BLaER1 treated with 17β-estradiol and CSF1 and Interleukin-3, amounts not matched to agents 10 nM and 100 nM (cell line): ENCODE data around the gene SKAP2.
"Not testable (repeated sequence)": the region's sequence is repeated elsewhere in the genome, so short reads cannot be mapped to it uniquely, and the experiment has no call there.

ENCODE experiments used
- H3K27ac ChIP-seq, 11 experiments: shearing (Covaris generic); formaldehyde crosslinking; 2 replicates each; pipeline ENCODE4 v1.8.1; 2022
- H3K27me3 ChIP-seq, 11 experiments: shearing (Covaris generic); formaldehyde crosslinking; 2 replicates each; pipeline ENCODE4 v1.8.1; 2022
- H3K36me3 ChIP-seq, 11 experiments: shearing (Covaris generic); formaldehyde crosslinking; 2 replicates each; pipeline ENCODE4 v1.8.1; 2022
- H3K4me1 ChIP-seq, 10 experiments: shearing (Covaris generic); formaldehyde crosslinking; 2 replicates each; pipeline ENCODE4 v1.8.1; 2022
- H3K4me2 ChIP-seq, 11 experiments: shearing (Covaris generic); formaldehyde crosslinking; 2 replicates each; pipeline ENCODE4 v1.8.1; 2022
- H3K4me3 ChIP-seq, 10 experiments: shearing (Covaris generic); formaldehyde crosslinking; 2 replicates each; pipeline ENCODE4 v1.8.1; 2022
- H3K9ac ChIP-seq, 11 experiments: shearing (Covaris generic); formaldehyde crosslinking; 2 replicates each; pipeline ENCODE4 v1.8.1; 2022
- H3K9me3 ChIP-seq, 11 experiments: shearing (Covaris generic); formaldehyde crosslinking; replicated peaks in 1 of 11; 2 replicates each; pipeline ENCODE4 v1.8.1; 2022
- H4K20me1 ChIP-seq, 11 experiments: shearing (Covaris generic); formaldehyde crosslinking; 2 replicates each; pipeline ENCODE4 v1.8.1; 2022
- Cebpa-rat ChIP-seq, 11 experiments: shearing (Covaris generic); IDR thresholded peaks; 2 replicates each; pipeline ENCODE4 v1.8.1; 2022

The SKAP2 gene

DNA sequence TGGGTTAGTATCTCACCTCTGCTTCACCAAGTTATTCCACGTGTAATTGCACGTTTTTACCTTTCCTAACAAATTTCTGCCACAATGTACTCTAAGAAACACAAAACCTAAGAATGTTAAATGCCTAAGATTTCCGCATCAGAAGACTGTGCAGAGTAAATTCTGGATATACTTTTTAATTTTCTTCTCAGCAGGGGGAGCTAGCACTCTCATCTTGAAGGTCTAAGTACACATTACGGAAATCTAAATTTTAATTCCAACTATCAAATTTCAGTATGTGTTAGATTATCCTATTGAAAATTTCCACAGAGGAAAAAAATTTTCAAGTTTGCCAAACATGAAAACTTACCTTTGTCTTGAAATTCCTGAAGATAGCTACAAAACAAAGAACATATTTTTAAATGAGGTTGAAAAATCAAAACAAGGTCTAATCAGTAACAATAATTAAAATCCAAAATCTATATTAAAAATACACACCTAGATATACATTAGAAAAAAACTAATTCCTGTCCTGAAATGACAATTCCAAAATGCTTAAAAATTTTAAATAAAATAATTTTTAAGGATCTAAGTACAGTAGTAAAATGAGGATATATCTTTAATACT, 10.5 kb downstream of the SKAP2 start:
- Histone ChIP-seq H3K36me3 (no peaks in the 10 kb centered on the region), H3K27me3 (peaks cover 43 to 69% (median 50%) of the 10 kb centered on the region in 11 experiments), H3K4me2 (no peak overlapping the region), H3K27ac (no peak overlapping the region), H3K9ac (no peak overlapping the region), H3K4me1 (no peaks in the 10 kb centered on the region), H3K4me3 (no peak overlapping the region), H4K20me1 (no peaks in the 10 kb centered on the region), H3K9me3 (peaks cover 0 to 15% (median 9%) of the 10 kb centered on the region in 11 experiments; a peak in 16 of 22 replicates)
- no peak for TF ChIP-seq Cebpa-rat (IDR thresholded peaks at IDR 0.05)

DNA sequence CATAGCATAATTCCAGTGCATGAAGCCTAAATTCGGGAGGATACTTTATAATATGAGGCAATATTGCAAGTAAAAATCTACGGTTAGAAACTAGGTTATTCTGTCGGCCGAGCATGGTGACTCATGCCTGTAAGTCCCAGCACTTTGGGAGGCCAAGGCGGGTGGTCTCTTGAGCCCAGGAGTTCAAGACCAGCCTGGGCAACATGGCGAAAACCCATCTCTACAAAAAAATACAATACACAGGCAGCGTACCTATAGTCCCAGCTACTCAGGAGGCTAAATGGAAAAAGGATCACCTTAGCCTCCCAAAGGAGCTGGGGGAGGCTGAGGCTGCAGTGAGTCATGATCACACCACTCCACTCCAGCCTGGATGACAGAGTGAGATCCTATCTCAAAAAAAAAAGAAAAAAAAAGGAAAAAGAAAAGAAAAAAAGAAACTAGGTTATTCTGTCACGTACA, 14.2 kb downstream of the SKAP2 start:
- Histone ChIP-seq H3K27ac (no peak overlapping the region), H4K20me1 (no peaks in the 10 kb centered on the region), H3K4me3 (no peak overlapping the region)

DNA sequence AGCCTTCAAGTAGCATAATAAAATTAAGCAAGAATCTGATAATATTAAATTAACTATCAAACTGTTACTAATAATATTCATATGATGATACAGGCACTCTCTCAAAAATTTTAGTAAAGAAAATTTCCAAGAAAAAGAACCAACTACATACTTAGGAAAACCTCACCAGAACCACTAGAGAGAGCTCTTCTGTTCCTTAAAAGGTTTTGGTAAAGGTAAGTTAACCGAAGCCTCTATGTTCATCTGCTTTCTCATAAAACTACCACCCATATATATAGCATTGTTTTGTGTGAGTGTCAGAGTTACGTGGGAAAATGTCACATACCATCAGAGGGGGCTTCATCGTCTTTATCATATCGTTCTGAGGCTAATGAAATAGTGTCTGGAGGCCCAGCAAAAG, 20.7 kb downstream of the SKAP2 start:
- H3K4me2 ChIP-seq = no peak overlapping the region
- no peaks in the 10 kb centered on the region for H3K9me3 ChIP-seq
- H3K27ac ChIP-seq = no peak overlapping the region
- H3K27me3 ChIP-seq = no peaks in the 10 kb centered on the region
- no peaks in the 10 kb centered on the region for H4K20me1 ChIP-seq
- H3K4me3 ChIP-seq = no peak overlapping the region
- H3K36me3 ChIP-seq = no peaks in the 10 kb centered on the region
- TF ChIP-seq Cebpa-rat (IDR thresholded peaks at IDR 0.05) = no peak
- H3K9ac ChIP-seq = no peak overlapping the region
- H3K4me1 ChIP-seq = no peaks in the 10 kb centered on the region

More for the DNA sequence above, 14.2 kb downstream of the SKAP2 start:
- Histone ChIP-seq H3K36me3 (no peaks in the 10 kb centered on the region), H3K4me1 (no peaks in the 10 kb centered on the region), H3K9me3 (no peaks in the 10 kb centered on the region), H3K9ac (no peak overlapping the region), H3K27me3 (peaks cover 10 to 32% (median 16%) of the 10 kb centered on the region in 11 experiments), H3K4me2 (no peak overlapping the region)
- TF ChIP-seq Cebpa-rat (IDR thresholded peaks at IDR 0.05) = no peak

DNA sequence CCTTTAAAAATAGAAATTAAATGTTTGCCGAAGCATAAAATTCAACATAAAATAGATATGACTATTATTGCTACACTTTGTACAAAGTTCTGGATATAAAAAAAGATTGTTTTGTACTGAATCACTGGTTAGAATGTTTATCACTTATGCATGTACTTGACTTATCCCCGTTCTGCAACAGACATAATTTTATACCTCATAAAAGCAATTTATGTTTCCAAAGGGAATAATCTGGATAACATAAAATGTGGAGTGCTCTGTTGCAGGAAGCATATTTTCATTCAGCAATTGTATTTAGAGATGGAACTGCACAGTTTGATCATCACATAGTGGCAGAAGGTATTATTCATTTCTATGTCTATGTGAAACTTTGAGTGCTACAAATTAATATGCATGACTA, 21.5 kb downstream of the SKAP2 start:
- Histone ChIP-seq H3K27me3 (no peaks in the 10 kb centered on the region), H3K9ac (no peak overlapping the region), H3K4me3 (no peak overlapping the region), H3K36me3 (no peaks in the 10 kb centered on the region), H3K27ac (no peak overlapping the region), H3K4me1 (no peaks in the 10 kb centered on the region), H3K9me3 (no peaks in the 10 kb centered on the region), H4K20me1 (no peaks in the 10 kb centered on the region), H3K4me2 (no peak overlapping the region)
- TF ChIP-seq Cebpa-rat (IDR thresholded peaks at IDR 0.05) = no peak

DNA sequence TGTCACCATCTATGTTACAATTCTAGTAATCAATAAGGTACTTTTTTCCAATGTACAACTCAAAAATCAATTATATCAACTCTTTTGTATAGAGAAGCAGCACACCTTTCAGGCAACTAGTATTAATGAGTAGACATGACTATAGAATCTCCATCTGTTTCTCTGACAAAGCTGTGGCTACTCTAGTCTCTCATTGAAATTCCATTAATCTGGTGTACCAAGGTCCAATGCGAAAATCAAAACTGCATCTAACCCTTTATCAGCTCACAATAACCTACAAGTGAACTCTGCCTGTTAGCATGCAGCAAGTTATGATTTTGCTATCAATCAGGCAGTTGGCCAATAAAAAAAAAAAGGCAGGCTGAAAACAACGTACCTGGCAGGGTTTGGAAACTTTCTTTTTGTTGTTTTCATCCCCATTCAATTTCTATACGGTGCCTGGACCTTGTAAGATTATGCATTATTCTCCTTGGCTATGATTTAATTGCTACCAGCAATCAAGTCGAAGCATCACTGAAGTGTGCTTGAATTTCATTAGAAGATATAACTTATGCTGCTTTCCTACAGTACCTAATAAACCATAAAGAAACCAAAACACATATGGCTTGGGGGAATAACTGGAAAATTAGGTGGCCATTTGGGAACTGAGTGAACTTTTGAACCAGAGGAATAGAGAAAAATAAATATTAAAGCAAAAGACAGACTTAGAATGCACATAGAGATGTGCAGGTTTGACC, 23.2 kb downstream of the SKAP2 start:
- no peak for TF ChIP-seq Cebpa-rat (IDR thresholded peaks at IDR 0.05)
- H3K4me1 ChIP-seq = no peaks in the 10 kb centered on the region

DNA sequence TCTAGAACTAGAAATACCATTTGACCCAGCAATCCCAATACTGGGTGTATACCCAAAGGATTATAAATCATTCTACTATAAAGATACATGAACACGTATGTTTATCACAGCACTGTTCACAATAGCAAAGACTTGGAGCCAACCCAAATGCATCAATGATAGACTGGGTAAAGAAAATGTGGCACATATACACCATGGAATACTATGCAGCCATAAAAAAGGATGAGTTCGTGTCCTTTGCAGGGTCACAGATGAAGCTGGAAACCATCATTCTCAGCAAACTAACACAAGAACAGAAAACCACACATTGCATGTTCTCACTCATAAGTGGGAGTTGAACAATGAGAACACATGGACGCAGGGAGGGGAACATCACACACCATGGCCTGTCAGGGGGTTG, 27.6 kb downstream of the SKAP2 start:
- H3K9me3 ChIP-seq = peaks cover 14 to 26% (median 18%) of the 10 kb centered on the region in 11 experiments
- H3K27ac ChIP-seq = not testable (repeated sequence)

More for the DNA sequence above, 23.2 kb downstream of the SKAP2 start:
- H3K36me3 ChIP-seq = no peaks in the 10 kb centered on the region
- H3K9me3 ChIP-seq = peaks cover under 1 to 8% (median 6%) of the 10 kb centered on the region in 11 experiments; a peak in 17 of 22 replicates
- H3K4me2 ChIP-seq = no peak overlapping the region
- H3K4me3 ChIP-seq = no peak overlapping the region
- H3K27me3 ChIP-seq = no peaks in the 10 kb centered on the region
- no peak overlapping the region for H3K9ac ChIP-seq
- H4K20me1 ChIP-seq = no peaks in the 10 kb centered on the region
- no peak overlapping the region for H3K27ac ChIP-seq

DNA sequence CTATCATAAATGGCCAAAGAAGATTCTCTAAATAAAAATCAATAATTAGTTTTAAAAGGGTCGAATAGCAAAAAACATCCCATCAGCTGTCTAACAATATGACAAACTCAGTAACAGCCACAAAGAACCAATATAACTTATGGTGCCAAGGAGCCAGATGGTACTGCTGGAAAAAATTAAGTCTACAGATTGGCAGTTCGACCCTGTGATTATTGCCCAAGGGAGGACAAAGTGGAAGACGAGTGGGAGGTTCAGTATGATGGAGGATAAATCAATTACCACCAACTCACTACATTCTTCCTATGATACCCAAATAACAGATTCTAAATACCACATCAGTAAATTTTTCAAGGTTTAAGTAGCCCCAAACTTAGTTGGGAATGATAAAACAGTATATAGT, 49.0 kb downstream of the SKAP2 start:
- Histone ChIP-seq H3K4me3 (no peak overlapping the region), H4K20me1 (no peaks in the 10 kb centered on the region), H3K4me2 (no peak overlapping the region), H3K9me3 (no peaks in the 10 kb centered on the region), H3K27me3 (no peaks in the 10 kb centered on the region), H3K27ac (no peak overlapping the region), H3K36me3 (no peaks in the 10 kb centered on the region), H3K4me1 (no peaks in the 10 kb centered on the region), H3K9ac (no peak overlapping the region)
- TF ChIP-seq Cebpa-rat (IDR thresholded peaks at IDR 0.05) = no peak

More for the DNA sequence above, 27.6 kb downstream of the SKAP2 start:
- H3K4me3 ChIP-seq, H3K9ac ChIP-seq, H3K4me2 ChIP-seq, H3K36me3 ChIP-seq, H3K27me3 ChIP-seq, H4K20me1 ChIP-seq, H3K4me1 ChIP-seq: not testable (repeated sequence)

DNA sequence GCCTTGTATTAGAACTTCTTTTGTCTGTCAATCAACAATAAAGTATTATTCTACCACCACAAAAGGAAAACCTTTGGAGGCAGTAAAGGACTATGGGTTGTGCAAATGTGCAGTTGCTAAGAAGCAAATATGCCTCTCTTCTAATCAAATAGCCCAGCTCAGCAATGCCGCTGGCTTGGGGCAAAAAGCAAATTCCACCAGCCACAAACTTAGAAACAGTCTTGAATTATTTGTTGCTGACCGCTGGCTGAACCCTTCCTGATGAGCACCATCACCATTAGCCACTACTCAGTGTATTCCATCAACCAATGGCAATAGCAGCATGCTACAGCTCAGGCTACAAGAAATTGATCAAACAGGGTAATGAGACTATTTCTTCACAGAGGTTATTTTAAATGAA, 51.0 kb downstream of the SKAP2 start:
- Histone ChIP-seq H3K9ac (no peak overlapping the region), H4K20me1 (no peaks in the 10 kb centered on the region), H3K4me2 (no peak overlapping the region), H3K4me1 (no peaks in the 10 kb centered on the region), H3K4me3 (no peak overlapping the region), H3K27me3 (no peaks in the 10 kb centered on the region), H3K36me3 (no peaks in the 10 kb centered on the region), H3K27ac (no peak overlapping the region), H3K9me3 (no peaks in the 10 kb centered on the region)
- TF ChIP-seq Cebpa-rat (IDR thresholded peaks at IDR 0.05) = no peak

DNA sequence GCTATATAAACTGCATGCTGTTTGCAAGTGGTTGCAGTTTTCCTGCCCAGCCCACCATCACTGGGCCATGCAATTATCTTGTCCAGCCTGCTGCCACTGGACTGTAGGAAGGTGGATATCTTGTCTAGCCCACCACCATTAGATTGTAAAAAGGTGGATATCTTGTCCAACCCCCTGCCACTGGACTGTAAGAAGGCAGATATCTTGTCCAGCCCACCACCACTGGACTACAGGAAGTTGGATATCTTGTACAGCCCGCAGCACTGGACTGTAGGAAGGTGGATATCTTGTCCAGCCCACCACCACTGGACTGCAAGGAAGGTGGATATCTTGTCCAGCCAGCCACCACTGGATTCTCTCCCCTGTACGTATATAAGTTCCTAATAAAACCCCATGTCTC, 69.8 kb downstream of the SKAP2 start:
- Histone ChIP-seq H3K9ac (no peak overlapping the region), H4K20me1 (no peaks in the 10 kb centered on the region), H3K27me3 (no peaks in the 10 kb centered on the region), H3K27ac (no peak overlapping the region), H3K4me2 (no peak overlapping the region), H3K4me1 (no peaks in the 10 kb centered on the region), H3K36me3 (no peaks in the 10 kb centered on the region), H3K4me3 (no peak overlapping the region), H3K9me3 (no peaks in the 10 kb centered on the region; a peak in 2 of 22 replicates)
- no peak for TF ChIP-seq Cebpa-rat (IDR thresholded peaks at IDR 0.05)

DNA sequence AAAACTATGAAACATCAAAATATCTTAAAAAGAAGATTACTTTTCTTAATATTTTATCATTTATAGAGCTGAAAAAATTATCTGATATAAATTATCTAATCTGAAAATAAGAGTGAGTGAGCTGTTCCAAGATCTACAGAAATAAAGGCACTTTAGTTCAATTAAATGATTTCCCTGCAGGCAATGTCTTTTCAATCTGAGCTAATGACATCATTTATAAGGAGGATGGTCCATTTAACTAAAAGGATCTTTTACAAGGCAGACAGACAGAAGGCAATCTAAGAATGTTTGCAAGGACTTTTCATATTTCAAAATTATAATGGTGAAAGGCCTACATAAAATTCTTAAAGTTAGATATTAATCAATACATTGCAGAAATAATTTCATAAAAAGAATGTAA, 71.8 kb downstream of the SKAP2 start:
- Histone ChIP-seq H3K27ac (no peak overlapping the region), H3K9me3 (no peaks in the 10 kb centered on the region; a peak in 2 of 22 replicates), H3K4me1 (no peaks in the 10 kb centered on the region), H4K20me1 (no peaks in the 10 kb centered on the region), H3K4me3 (no peak overlapping the region), H3K9ac (no peak overlapping the region), H3K4me2 (no peak overlapping the region), H3K36me3 (no peaks in the 10 kb centered on the region), H3K27me3 (no peaks in the 10 kb centered on the region)
- no peak for TF ChIP-seq Cebpa-rat (IDR thresholded peaks at IDR 0.05)
